ENCODE data around the gene CLDN9. TPM values are rescaled to one million over a fixed set of nuclear protein-coding genes. Genes with fewer than 3 reads are reported as not detected.

Gene CLDN9
- total and polyA plus RNA-seq, 9 of the 15 experiments (the other 6 are each of a cell fraction or from before 2014, with no cell fraction given), result 0.12 to 0.44 (median 0.22) TPM; not detected in 4

- TF ChIP-seq REST (IDR thresholded peaks at IDR 0.05; ENCODE audit: borderline replicate concordance) (no peak), REST (CRISPR knock-in tag; IDR thresholded peaks at IDR 0.05; ENCODE audit: low read depth) (0 out of 2 replicates have a peak, but pooled peaks have one; percentile 59), ZSCAN29 (IDR thresholded peaks at IDR 0.05) (0 out of 2 replicates have a peak, but pooled peaks have one; percentile 18), CEBPZ (IDR thresholded peaks at IDR 0.05; ENCODE audit: borderline replicate concordance, low read depth, low read length) (no peak), E2F1 (CRISPR knock-in tag; IDR thresholded peaks at IDR 0.05) (peak; percentile 84), ILK (tag; IDR thresholded peaks at IDR 0.05; ENCODE audit: borderline replicate concordance, low read depth) (no peak), CHD4 (IDR thresholded peaks at IDR 0.05; ENCODE audit: insufficient read depth, insufficient replicate concordance, low read depth, low read length, poor library complexity, severe bottlenecking) (peak; percentile 78), POLR2A (conservative IDR thresholded peaks at IDR 0.05) (peak; percentile 93), NONO (IDR thresholded peaks at IDR 0.05; ENCODE audit: low read depth in 2 of 2, low read length in 1 of 2) (peak in 1 of 2 experiments; percentile 58; a peak in 1 of 4 replicates), PCBP1 (IDR thresholded peaks at IDR 0.05; ENCODE audit: low read depth, low read length, poor library complexity, severe bottlenecking) (no peak), ZNF217 (CRISPR knock-in tag; IDR thresholded peaks at IDR 0.05) (no peak), MAZ (CRISPR knock-in tag; conservative IDR thresholded peaks at IDR 0.05 in 1 of 2, IDR thresholded peaks at IDR 0.05 in 1 of 2) (peak in 1 of 2 experiments; percentile 68; a peak in 1 of 4 replicates), POLR2B (IDR thresholded peaks at IDR 0.05; ENCODE audit: low read depth, partially characterized antibody) (peak; percentile 86)
Observed at GRCh38 chr16:2980227-2981176, 32.2 kb upstream of the CLDN9 start, which contains the start of gene PKMYT1 (continued).
